Measurements from ENCODE around the gene ATP5PF.
"Not testable (repeated sequence)": the region's sequence is repeated elsewhere in the genome, so short reads cannot be mapped to it uniquely, and the experiment has no call there.

Gene ATP5PF

GRCh38 chr21:25722631-25723030 lies 12.1 kb downstream of the ATP5PF start:
- no peak for DNase-seq (ENCODE audit: low read depth)

- no peak for DNase-seq (ENCODE audit: low read depth)
These were observed 12.7 kb downstream of the ATP5PF start for GRCh38 chr21:25721987-25722386.

GRCh38 chr21:25717491-25718147 lies 17.1 kb downstream of the ATP5PF start:
- DNase-seq (ENCODE audit: low read depth) = no peak

GRCh38 chr21:25714066-25714465 lies 20.6 kb downstream of the ATP5PF start:
- not testable (repeated sequence) for DNase-seq (ENCODE audit: low read depth)

GRCh38 chr21:25710550-25710949 lies 24.2 kb downstream of the ATP5PF start:
- DNase-seq (ENCODE audit: low read depth) = no peak

GRCh38 chr21:25709684-25710265 lies 24.9 kb downstream of the ATP5PF start:
- DNase-seq (ENCODE audit: low read depth) = no peak

GRCh38 chr21:25708467-25709065 lies 26.1 kb downstream of the ATP5PF start:
- peak; percentile 21 for DNase-seq (ENCODE audit: low read depth)

- no peak for DNase-seq (ENCODE audit: low read depth)
These were observed 33.2 kb downstream of the ATP5PF start for GRCh38 chr21:25701529-25701928.

- DNase-seq (ENCODE audit: low read depth) = no peak
These were observed 34.0 kb downstream of the ATP5PF start for GRCh38 chr21:25700741-25701140.

GRCh38 chr21:25695461-25695860 lies 39.2 kb downstream of the ATP5PF start:
- DNase-seq (ENCODE audit: low read depth) = not testable (repeated sequence)

GRCh38 chr21:25691976-25692375 lies 42.7 kb downstream of the ATP5PF start:
- DNase-seq (ENCODE audit: low read depth) = no peak

GRCh38 chr21:25689226-25689625 lies 45.5 kb downstream of the ATP5PF start:
- DNase-seq (ENCODE audit: low read depth) = no peak

- no peak for DNase-seq (ENCODE audit: low read depth)
These were observed 46.2 kb downstream of the ATP5PF start for GRCh38 chr21:25688275-25689155.

GRCh38 chr21:25687787-25688186 lies 46.9 kb downstream of the ATP5PF start:
- no peak for DNase-seq (ENCODE audit: low read depth)

- no peak for DNase-seq (ENCODE audit: low read depth)
These were observed 52.3 kb downstream of the ATP5PF start for GRCh38 chr21:25682382-25682781.

GRCh38 chr21:25676451-25676850 lies 58.3 kb downstream of the ATP5PF start:
- no peak for DNase-seq (ENCODE audit: low read depth)
